Uterus (tissue), 2 donors: ENCODE results near the gene GATA2.

ENCODE experiments used
- CTCF ChIP-seq, 4 experiments: fragments of 200-600 bp in 2 of 4; fragments of 450-650 bp in 2 of 4; sonication (generic) in 2 of 4; IDR thresholded peaks; one replicate each; pipeline ENCODE4 v1.5.1; 2016 to 2019; ENCODE audit warnings: antibody characterized with exemption in 4 of 4, mild to moderate bottlenecking in 2 of 4, moderate library complexity in 1 of 4
- POLR2A ChIP-seq, 2 donors: fragments of 450-650 bp; IDR thresholded peaks; one replicate each; pipeline ENCODE4 v1.6.1; 2016; ENCODE audit warnings: antibody characterized with exemption in 2 of 2, mild to moderate bottlenecking in 1 of 2, moderate library complexity in 1 of 2

GRCh38 chr3:128492671-128493569, at the start of gene GATA2:
- peak in 1 of 2 donors; percentile 53 for TF ChIP-seq POLR2A (IDR thresholded peaks at IDR 0.05)
- TF ChIP-seq CTCF (IDR thresholded peaks at IDR 0.05) = peak in 2 of 4 experiments; percentile 37 to 40
